Liver (tissue), 9 donors: ENCODE measurements around the gene AK5. TPM values are rescaled to one million over a fixed set of nuclear protein-coding genes. Genes with fewer than 3 reads are reported as not detected.

Experiments
- DNase-seq: peaks from one replicate; pipeline ENCODE4 v3.0.0-alpha.2; 2017; ENCODE audit warnings: low spot score
- H3K27ac ChIP-seq, 2 donors: one replicate each; pipeline ENCODE4 v1.7.0; 2013; ENCODE audit warnings: inconsistent platforms in 2 of 2, low read length in 2 of 2, control low read depth in 1 of 2, low read depth in 1 of 2, mild to moderate bottlenecking in 1 of 2
- H3K27me3 ChIP-seq, 4 donors: one replicate each; pipeline versions ENCODE4 v1.6.1 to v1.7.0; 2013; ENCODE audit warnings: low read length in 3 of 4, inconsistent platforms in 1 of 4, mild to moderate bottlenecking in 1 of 4, moderate library complexity in 1 of 4; ENCODE audit not compliant: control insufficient read depth in 4 of 4, insufficient read depth in 4 of 4
- H3K36me3 ChIP-seq, 4 donors: one replicate each; pipeline versions ENCODE4 v1.6.1 to v1.7.0; 2013; ENCODE audit warnings: low read length in 3 of 4, mild to moderate bottlenecking in 3 of 4, low read depth in 1 of 4, moderate library complexity in 1 of 4; ENCODE audit not compliant: control insufficient read depth in 4 of 4, insufficient read depth in 3 of 4
- H3K4me1 ChIP-seq, 4 donors: one replicate each; pipeline versions ENCODE4 v1.6.1 to v1.7.0; 2013; ENCODE audit warnings: low read length in 3 of 4, mild to moderate bottlenecking in 3 of 4, moderate library complexity in 1 of 4; ENCODE audit not compliant: control insufficient read depth in 4 of 4, insufficient read depth in 4 of 4
- H3K4me3 ChIP-seq, 3 donors: one replicate each; pipeline versions ENCODE4 v1.6.1 to v1.7.0; 2013; ENCODE audit warnings: low read length in 3 of 3, control low read depth in 1 of 3, low read depth in 1 of 3, mild to moderate bottlenecking in 1 of 3
- H3K9ac ChIP-seq, 2 donors: one replicate each; pipeline ENCODE4 v1.7.0; 2013; ENCODE audit warnings: low read length in 2 of 2, mild to moderate bottlenecking in 2 of 2, moderate library complexity in 2 of 2, control low read depth in 1 of 2, low read depth in 1 of 2
- H3K9me3 ChIP-seq, 4 donors: one replicate each; pipeline versions ENCODE4 v1.6.1 to v1.7.0; 2013; ENCODE audit warnings: low read length in 3 of 4; ENCODE audit not compliant: control insufficient read depth in 4 of 4
- EGR1 ChIP-seq, 2 donors: IDR thresholded peaks; 2 replicates each; pipeline ENCODE4 v1.6.1; 2016 to 2018; ENCODE audit warnings: antibody characterized with exemption in 2 of 2, low read depth in 2 of 2
- FOXA1 ChIP-seq: IDR thresholded peaks from 2 replicates; pipeline ENCODE4 v1.6.1; 2016; ENCODE audit warnings: antibody characterized with exemption
- FOXA2 ChIP-seq: IDR thresholded peaks from 2 replicates; pipeline ENCODE4 v1.6.1; 2016; ENCODE audit warnings: antibody characterized with exemption
- GABPA ChIP-seq, 2 donors: IDR thresholded peaks in 1 of 2; conservative IDR thresholded peaks in 1 of 2; 2 replicates each; pipeline ENCODE4 v1.6.1; 2016; ENCODE audit warnings: antibody characterized with exemption in 2 of 2, mild to moderate bottlenecking in 1 of 2, moderate library complexity in 1 of 2
- HNF4A ChIP-seq, 2 donors: conservative IDR thresholded peaks; 2 replicates each; pipeline ENCODE4 v1.6.1; 2016; ENCODE audit warnings: antibody characterized with exemption in 2 of 2, mild to moderate bottlenecking in 2 of 2
- JUND ChIP-seq, 2 donors: IDR thresholded peaks; 2 replicates each; pipeline ENCODE4 v1.6.1; 2016; ENCODE audit warnings: antibody characterized with exemption in 2 of 2
- NR2F2 ChIP-seq: IDR thresholded peaks from 2 replicates; pipeline ENCODE4 v1.6.1; 2016; ENCODE audit warnings: antibody characterized with exemption
- RAD21 ChIP-seq, 2 donors: IDR thresholded peaks; 2 replicates each; pipeline ENCODE4 v1.6.1; 2016; ENCODE audit warnings: antibody characterized with exemption in 2 of 2, mild to moderate bottlenecking in 2 of 2
- RXRA ChIP-seq, 2 donors: IDR thresholded peaks; 2 replicates each; pipeline ENCODE4 v1.6.1; 2017 to 2018; ENCODE audit warnings: antibody characterized with exemption in 2 of 2, mild to moderate bottlenecking in 1 of 2
- SP1 ChIP-seq: IDR thresholded peaks from 2 replicates; pipeline ENCODE4 v1.6.1; 2018; ENCODE audit warnings: antibody characterized with exemption, mild to moderate bottlenecking
- TAF1 ChIP-seq: conservative IDR thresholded peaks from 2 replicates; pipeline ENCODE4 v1.6.1; 2016; ENCODE audit warnings: antibody characterized with exemption, mild to moderate bottlenecking
- YY1 ChIP-seq: IDR thresholded peaks from 2 replicates; pipeline ENCODE4 v1.6.1; 2016; ENCODE audit warnings: antibody characterized with exemption, mild to moderate bottlenecking
- WGBS: extraction: QIAGEN DNeasy Blood & Tissue Kit; methylation state at CpG from one replicate; pipeline ENCODE4 v1.1.7; 2013; 5-methylcytosine and 5-hydroxymethylcytosine counted together
- polyA plus RNA-seq, 2 donors: library from polyadenylated mRNA; stranded (reverse) in 1 of 2; unstranded in 1 of 2; fragments of 200-250 nt in 1 of 2; fragments of >200 nt in 1 of 2; fragmentation: Nextera tagmentation in 1 of 2; extraction: Ambion mirVana in 1 of 2; gene quantifications; one replicate each; pipeline versions ENCODE4 v1.2.1 to v1.2.3, GENCODE V29; 2013 to 2015
- total RNA-seq, 2 donors: library from RNA; depleted of rRNA; stranded (reverse); fragments of >200 nt; gene quantifications; one replicate each; pipeline ENCODE4 v1.2.3, GENCODE V29; 2014
- TF ChIP-seq, protein P1 (sequence below): IDR thresholded peaks from 2 replicates; pipeline ENCODE4 v1.6.1; 2016; ENCODE audit warnings: antibody characterized with exemption
- TF ChIP-seq, protein P2 (sequence below): IDR thresholded peaks from 2 replicates; pipeline ENCODE4 v1.6.1; 2016; ENCODE audit warnings: antibody characterized with exemption
- TF ChIP-seq, protein P3 (sequence below): fragments of 150-350 bp; IDR thresholded peaks from 2 replicates; pipeline ENCODE4 v1.5.1; 2017; ENCODE audit warnings: improper control_type of control experiment, low read depth, low read length; ENCODE audit not compliant: missing input control
- TF ChIP-seq, protein P4 (sequence below): IDR thresholded peaks from 2 replicates; pipeline ENCODE4 v1.6.1; 2016; ENCODE audit warnings: antibody characterized with exemption, mild to moderate bottlenecking
- TF ChIP-seq, protein P5 (sequence below): IDR thresholded peaks from 2 replicates; pipeline ENCODE4 v1.6.1; 2016; ENCODE audit warnings: antibody characterized with exemption
- donor health status: healthy.
- donor health status: healthy.
- donor health status: healthy.
- donor health status: healthy.
- donor health status: healthy.

The AK5 gene
- total and polyA plus RNA-seq, 4 donors, result 0.12 to 0.33 (median 0.23) TPM

DNA sequence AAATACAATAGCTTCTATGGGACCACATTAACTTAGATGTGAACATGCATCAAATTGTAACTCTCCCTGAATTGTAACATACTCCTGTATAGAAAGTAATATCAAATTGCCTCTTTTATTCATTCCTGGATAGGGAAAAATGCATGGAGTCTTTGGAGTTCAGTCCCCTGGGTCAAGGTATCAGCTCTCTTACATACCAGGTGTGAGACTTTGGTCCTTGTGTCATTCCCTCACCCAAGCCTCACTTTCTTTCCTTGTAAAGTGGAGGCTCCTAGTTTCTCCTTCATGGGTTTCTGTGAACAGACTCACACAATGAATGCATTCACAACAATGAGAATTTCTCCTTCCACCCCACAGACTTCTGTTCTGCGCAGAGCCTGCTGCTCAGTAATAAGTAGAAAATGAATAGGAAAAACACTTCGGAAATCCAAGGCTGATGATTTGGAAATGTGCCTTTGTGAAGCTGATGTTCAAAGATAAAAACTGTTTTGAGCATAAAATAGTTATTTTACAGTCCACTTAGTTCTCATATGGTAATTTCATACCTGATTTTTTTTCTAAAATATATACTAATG, 185.3 kb downstream of the AK5 start:
- Histone ChIP-seq H3K4me3 (no peak overlapping the region), H3K27me3 (no peaks in the 10 kb centered on the region), H3K36me3 (no peaks in the 10 kb centered on the region), H3K9me3 (no peaks in the 10 kb centered on the region), H3K27ac (no peak overlapping the region), H3K4me1 (no peaks in the 10 kb centered on the region), H3K9ac (no peak overlapping the region)
- 83% methylated on average over 2 of the region's 2 CpGs for WGBS
- DNase-seq, result no peak
- no peak for TF ChIP-seq NR2F2
- TF ChIP-seq SP1, result no peak
- TF ChIP-seq, protein P1, sequence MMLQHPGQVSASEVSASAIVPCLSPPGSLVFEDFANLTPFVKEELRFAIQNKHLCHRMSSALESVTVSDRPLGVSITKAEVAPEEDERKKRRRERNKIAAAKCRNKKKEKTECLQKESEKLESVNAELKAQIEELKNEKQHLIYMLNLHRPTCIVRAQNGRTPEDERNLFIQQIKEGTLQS, result no peak
- TF ChIP-seq RAD21 (IDR thresholded peaks at IDR 0.05), result no peak
- TF ChIP-seq EGR1 (IDR thresholded peaks at IDR 0.05; ENCODE audit: low read depth in 2 of 2), result no peak
- TF ChIP-seq, protein P2, sequence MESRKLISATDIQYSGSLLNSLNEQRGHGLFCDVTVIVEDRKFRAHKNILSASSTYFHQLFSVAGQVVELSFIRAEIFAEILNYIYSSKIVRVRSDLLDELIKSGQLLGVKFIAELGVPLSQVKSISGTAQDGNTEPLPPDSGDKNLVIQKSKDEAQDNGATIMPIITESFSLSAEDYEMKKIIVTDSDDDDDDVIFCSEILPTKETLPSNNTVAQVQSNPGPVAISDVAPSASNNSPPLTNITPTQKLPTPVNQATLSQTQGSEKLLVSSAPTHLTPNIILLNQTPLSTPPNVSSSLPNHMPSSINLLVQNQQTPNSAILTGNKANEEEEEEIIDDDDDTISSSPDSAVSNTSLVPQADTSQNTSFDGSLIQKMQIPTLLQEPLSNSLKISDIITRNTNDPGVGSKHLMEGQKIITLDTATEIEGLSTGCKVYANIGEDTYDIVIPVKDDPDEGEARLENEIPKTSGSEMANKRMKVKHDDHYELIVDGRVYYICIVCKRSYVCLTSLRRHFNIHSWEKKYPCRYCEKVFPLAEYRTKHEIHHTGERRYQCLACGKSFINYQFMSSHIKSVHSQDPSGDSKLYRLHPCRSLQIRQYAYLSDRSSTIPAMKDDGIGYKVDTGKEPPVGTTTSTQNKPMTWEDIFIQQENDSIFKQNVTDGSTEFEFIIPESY, result no peak
- TF ChIP-seq JUND (IDR thresholded peaks at IDR 0.05), result no peak
- TF ChIP-seq GABPA (IDR thresholded peaks at IDR 0.05 in 1 of 2, conservative IDR thresholded peaks at IDR 0.05 in 1 of 2), result no peak
- TF ChIP-seq, protein P3, sequence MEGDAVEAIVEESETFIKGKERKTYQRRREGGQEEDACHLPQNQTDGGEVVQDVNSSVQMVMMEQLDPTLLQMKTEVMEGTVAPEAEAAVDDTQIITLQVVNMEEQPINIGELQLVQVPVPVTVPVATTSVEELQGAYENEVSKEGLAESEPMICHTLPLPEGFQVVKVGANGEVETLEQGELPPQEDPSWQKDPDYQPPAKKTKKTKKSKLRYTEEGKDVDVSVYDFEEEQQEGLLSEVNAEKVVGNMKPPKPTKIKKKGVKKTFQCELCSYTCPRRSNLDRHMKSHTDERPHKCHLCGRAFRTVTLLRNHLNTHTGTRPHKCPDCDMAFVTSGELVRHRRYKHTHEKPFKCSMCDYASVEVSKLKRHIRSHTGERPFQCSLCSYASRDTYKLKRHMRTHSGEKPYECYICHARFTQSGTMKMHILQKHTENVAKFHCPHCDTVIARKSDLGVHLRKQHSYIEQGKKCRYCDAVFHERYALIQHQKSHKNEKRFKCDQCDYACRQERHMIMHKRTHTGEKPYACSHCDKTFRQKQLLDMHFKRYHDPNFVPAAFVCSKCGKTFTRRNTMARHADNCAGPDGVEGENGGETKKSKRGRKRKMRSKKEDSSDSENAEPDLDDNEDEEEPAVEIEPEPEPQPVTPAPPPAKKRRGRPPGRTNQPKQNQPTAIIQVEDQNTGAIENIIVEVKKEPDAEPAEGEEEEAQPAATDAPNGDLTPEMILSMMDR, result no peak
- no peak for TF ChIP-seq FOXA1
- TF ChIP-seq, protein P4, sequence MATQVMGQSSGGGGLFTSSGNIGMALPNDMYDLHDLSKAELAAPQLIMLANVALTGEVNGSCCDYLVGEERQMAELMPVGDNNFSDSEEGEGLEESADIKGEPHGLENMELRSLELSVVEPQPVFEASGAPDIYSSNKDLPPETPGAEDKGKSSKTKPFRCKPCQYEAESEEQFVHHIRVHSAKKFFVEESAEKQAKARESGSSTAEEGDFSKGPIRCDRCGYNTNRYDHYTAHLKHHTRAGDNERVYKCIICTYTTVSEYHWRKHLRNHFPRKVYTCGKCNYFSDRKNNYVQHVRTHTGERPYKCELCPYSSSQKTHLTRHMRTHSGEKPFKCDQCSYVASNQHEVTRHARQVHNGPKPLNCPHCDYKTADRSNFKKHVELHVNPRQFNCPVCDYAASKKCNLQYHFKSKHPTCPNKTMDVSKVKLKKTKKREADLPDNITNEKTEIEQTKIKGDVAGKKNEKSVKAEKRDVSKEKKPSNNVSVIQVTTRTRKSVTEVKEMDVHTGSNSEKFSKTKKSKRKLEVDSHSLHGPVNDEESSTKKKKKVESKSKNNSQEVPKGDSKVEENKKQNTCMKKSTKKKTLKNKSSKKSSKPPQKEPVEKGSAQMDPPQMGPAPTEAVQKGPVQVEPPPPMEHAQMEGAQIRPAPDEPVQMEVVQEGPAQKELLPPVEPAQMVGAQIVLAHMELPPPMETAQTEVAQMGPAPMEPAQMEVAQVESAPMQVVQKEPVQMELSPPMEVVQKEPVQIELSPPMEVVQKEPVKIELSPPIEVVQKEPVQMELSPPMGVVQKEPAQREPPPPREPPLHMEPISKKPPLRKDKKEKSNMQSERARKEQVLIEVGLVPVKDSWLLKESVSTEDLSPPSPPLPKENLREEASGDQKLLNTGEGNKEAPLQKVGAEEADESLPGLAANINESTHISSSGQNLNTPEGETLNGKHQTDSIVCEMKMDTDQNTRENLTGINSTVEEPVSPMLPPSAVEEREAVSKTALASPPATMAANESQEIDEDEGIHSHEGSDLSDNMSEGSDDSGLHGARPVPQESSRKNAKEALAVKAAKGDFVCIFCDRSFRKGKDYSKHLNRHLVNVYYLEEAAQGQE, result no peak
- TF ChIP-seq HNF4A (conservative IDR thresholded peaks at IDR 0.05), result no peak
- TF ChIP-seq, protein P5, sequence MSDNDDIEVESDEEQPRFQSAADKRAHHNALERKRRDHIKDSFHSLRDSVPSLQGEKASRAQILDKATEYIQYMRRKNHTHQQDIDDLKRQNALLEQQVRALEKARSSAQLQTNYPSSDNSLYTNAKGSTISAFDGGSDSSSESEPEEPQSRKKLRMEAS, result no peak
- TF ChIP-seq RXRA (IDR thresholded peaks at IDR 0.05), result no peak
- TF ChIP-seq TAF1, result no peak
- TF ChIP-seq YY1, result no peak
- no peak for TF ChIP-seq FOXA2
